ENCODE data around the gene ERP44.

- TF ChIP-seq POLR2AphosphoS5 (IDR thresholded peaks at IDR 0.05; ENCODE audit: low read depth, low read length) (no peak), TAF1 (IDR thresholded peaks at IDR 0.05; ENCODE audit: borderline replicate concordance, low read depth, low read length) (no peak)
Measured at GRCh38 chr9:100088202-100088601, 10.6 kb downstream of the ERP44 start.
